AG04449 (cell line): ENCODE results near the gene MSMP.

ENCODE experiments used
- CTCF ChIA-PET: fragments of 350-600 bp; formaldehyde crosslinking; extraction: SDS; loops from one replicate; lab custom pipeline; 2021; ENCODE audit warnings: antibody characterized with exemption; lab: Yijun Ruan, JAX
- POLR2A ChIA-PET: fragments of 400-600, 350-600 bp; formaldehyde crosslinking; extraction: SDS; loops from one replicate; lab custom pipeline; 2020; ENCODE audit warnings: antibody characterized with exemption, inconsistent platforms; lab: Yijun Ruan, JAX
- DNase-seq: peaks from one replicate; pipeline ENCODE4 v3.0.0-alpha.2; 2010; ENCODE audit warnings: low read depth, low spot score
- H3K4me3 ChIP-seq: 2 replicates; pipeline ENCODE4 v1.5.1; 2011; ENCODE audit warnings: low read depth, mild to moderate bottlenecking, control low read depth, low read length
- TF ChIP-seq, protein P1 (sequence below): IDR thresholded peaks from one replicate; pipeline ENCODE4 v1.5.1; 2011; ENCODE audit warnings: mild to moderate bottlenecking, moderate library complexity, low read length, control low read depth, inconsistent platforms; ENCODE audit not compliant: insufficient read depth; ENCODE audit errors: missing control alignments

MSMP gene

DNA sequence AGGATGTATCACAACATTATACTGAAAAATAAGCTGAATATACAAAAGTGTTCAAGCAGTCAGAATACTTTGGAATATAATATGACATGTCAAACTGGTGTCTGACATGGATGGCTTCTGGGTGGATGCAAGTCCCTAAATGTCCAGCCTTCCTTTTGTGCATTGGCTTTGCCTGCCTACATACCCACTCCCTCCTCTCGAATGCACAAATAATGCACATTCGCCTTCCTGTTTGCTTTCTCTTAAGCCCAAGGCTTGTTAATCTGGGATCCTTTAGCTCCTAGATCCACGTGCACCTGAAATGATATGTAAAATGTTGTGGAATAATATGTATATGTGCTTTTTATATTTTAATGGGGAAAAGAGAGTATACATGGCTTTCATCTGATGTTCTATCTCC is 24.4 kb upstream of the MSMP start:
- TF ChIP-seq, protein P1, sequence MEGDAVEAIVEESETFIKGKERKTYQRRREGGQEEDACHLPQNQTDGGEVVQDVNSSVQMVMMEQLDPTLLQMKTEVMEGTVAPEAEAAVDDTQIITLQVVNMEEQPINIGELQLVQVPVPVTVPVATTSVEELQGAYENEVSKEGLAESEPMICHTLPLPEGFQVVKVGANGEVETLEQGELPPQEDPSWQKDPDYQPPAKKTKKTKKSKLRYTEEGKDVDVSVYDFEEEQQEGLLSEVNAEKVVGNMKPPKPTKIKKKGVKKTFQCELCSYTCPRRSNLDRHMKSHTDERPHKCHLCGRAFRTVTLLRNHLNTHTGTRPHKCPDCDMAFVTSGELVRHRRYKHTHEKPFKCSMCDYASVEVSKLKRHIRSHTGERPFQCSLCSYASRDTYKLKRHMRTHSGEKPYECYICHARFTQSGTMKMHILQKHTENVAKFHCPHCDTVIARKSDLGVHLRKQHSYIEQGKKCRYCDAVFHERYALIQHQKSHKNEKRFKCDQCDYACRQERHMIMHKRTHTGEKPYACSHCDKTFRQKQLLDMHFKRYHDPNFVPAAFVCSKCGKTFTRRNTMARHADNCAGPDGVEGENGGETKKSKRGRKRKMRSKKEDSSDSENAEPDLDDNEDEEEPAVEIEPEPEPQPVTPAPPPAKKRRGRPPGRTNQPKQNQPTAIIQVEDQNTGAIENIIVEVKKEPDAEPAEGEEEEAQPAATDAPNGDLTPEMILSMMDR = no peak
- ChIA-PET CTCF (interaction anchor here (0.8 to 11.6 kb wide), 7 partner anchors 8 to 104 kb away, joined by 3 to 102 read pairs (median 3); no protein-coding TSS in a partner anchor), POLR2A (interaction anchor here (0.7 kb wide), 1 partner anchor 9 kb away, joined by 3 read pairs; no protein-coding TSS in a partner anchor)
- no peak overlapping the region for H3K4me3 ChIP-seq
- DNase-seq = no peak

DNA sequence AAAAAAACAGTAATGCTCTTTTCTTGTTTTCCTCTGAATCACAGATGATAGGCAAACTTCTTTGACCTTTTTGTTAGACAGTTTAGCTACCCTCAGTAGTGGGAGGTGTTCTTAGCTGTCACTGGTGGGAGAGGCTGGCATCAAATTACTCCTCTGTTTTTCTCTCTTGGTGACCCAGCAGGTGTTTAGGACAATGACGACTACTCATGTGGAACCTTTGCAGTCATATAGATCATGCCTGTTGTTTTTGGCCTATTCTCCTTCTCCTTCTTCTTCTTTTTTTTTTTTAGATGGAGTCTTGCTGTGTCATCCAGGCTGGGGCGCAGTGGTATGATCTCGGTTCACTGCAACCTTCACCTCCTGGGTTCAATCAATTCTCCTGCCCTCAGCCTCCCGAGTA is 21.9 kb upstream of the MSMP start:
- POLR2A ChIA-PET = no interaction called here
- TF ChIP-seq, protein P1 = no peak
- CTCF ChIA-PET = interaction anchor here (0.7 to 11.6 kb wide), 7 partner anchors 9 to 107 kb away, joined by 3 to 102 read pairs (median 3); no protein-coding TSS in a partner anchor
- DNase-seq = no peak
- no peak overlapping the region for H3K4me3 ChIP-seq

DNA sequence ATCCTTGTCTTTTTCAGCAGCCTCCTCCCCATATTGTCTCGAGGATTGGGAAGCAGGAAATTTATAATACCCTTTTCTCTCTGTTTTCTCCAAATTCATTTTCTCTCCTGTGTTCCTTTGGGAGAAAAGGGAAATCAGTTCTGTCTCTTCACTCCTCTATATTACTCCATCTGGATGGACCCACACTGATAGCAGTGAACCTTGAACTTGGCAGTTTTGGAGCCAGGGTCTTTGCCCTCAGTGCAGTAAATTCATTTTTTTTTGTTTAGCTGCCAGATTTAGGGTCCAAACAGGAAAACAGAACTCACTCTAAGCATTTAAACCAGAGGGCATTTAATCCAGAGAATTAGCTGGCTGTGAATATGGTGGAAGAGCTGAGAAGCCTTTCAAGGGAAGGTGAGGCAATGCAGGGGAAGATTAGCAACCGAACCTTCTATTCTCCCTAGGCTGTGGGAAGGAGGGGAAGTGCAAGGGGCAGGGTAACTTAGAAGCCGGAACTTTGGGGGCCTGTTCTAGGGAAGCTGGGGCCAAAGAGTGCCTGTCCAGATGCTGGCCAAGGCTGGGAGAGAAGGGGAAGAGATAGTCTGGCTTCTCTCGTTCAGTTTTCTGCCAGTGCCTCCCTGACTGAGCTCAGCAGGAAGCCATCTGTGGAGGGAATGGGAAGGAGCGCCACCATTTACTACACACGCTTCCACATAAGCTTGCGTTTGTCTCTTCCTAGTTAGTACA is 21.0 kb upstream of the MSMP start:
- no peak for DNase-seq
- TF ChIP-seq, protein P1 = no peak
- CTCF ChIA-PET = interaction anchor here (0.6 to 11.6 kb wide), 9 partner anchors 9 to 107 kb away, joined by 3 to 102 read pairs (median 3); no protein-coding TSS in a partner anchor
- POLR2A ChIA-PET = no interaction called here
- H3K4me3 ChIP-seq = no peak overlapping the region

DNA sequence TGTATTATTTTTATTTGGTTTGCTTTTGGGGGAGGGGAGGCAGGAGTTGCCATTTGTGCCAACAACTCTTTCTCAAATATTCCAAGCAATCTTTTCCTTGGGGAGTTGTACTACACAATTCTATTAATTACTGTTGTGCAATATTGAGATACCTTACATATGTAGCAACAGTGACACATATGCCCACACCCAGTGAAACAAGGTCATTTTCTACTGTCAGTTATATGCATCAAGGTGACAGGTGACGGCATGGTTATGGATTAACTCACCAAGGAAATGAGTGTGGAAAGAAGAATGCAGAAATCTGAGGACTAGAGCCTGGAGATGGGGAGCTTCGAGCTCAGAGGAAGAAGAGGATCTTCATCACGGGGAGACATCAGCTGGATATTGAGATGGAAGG is 17.9 kb upstream of the MSMP start:
- TF ChIP-seq, protein P1 = no peak
- POLR2A ChIA-PET = no interaction called here
- CTCF ChIA-PET = interaction anchor here (1.1 to 11.6 kb wide), 7 partner anchors 13 to 125 kb away, joined by 3 to 102 read pairs (median 3); no protein-coding TSS in a partner anchor
- no peak for DNase-seq
- no peak overlapping the region for H3K4me3 ChIP-seq

DNA sequence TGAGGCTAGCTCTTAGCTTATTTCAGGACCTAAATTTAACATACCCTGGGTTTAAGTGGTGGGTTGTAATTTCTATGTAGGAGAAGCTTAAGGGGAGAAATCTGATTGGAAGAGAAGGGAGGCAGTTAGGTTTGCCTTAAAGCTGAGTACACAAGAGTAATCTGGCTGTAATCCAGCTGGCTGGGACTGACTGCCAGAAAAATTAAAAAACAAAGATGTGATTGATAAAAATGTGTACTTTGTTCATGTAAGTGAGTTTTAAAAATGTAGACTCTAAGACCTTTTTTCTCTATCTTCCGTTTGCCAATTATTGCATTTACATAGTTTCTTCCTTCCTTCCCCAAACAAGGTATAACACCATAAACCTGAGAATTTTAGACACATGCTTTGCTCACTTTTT is 17.5 kb upstream of the MSMP start:
- ChIA-PET CTCF (interaction anchor here (0.6 to 11.6 kb wide), 6 partner anchors 15 to 111 kb away, joined by 3 to 102 read pairs (median 4); no protein-coding TSS in a partner anchor), POLR2A (no interaction called here)
- DNase-seq = no peak
- H3K4me3 ChIP-seq = no peak overlapping the region
- TF ChIP-seq, protein P1 = no peak

DNA sequence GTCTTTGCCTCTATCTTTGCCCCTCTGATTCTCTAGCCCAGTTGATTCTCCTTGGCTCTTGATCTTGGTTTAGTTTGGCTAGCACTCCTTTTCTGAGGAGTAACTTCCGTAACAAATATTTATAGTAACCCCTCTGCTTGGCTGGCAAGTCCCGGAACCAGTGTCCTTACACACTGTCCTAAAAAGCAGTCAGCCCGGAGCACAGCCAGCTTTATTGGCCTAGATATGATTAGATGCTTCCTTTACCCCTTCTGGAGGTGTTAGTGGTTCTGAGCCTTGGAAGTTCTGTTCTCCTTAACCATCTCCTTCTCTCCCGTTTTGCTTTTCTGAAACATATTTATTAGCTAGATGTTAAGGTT is 17.0 kb upstream of the MSMP start:
- H3K4me3 ChIP-seq = no peak overlapping the region
- CTCF ChIA-PET = interaction anchor here (0.6 to 11.6 kb wide), 5 partner anchors 16 to 111 kb away, joined by 3 to 102 read pairs (median 4); no protein-coding TSS in a partner anchor
- POLR2A ChIA-PET = interaction anchor here (0.6 kb wide), 1 partner anchor 362 kb away, joined by 4 read pairs; no protein-coding TSS in a partner anchor
- DNase-seq = no peak
- TF ChIP-seq, protein P1 = no peak
